ENCODE results near the gene LONP1. TPM values are rescaled to one million over a fixed set of nuclear protein-coding genes. Genes with fewer than 3 reads are reported as not detected.
A peak's percentile ranks its signal among the peaks of the same experiment; 100 is the strongest.

Gene LONP1
- total RNA-seq, 1 experiment from 2014 or later = 113 TPM

- H2AFZ ChIP-seq (ENCODE audit: low read length) = no peak overlapping the region
- H3K27ac Mint-ChIP-seq = peak overlapping the region; percentile 78 to 97 (median 95)
- no peaks in the 10 kb centered on the region; a peak in 2 of 5 replicates for H3K9me3 Mint-ChIP-seq
- TF ChIP-seq CTCF (conservative IDR thresholded peaks at IDR 0.05) = no peak
- H3K4me1 ChIP-seq (ENCODE audit: insufficient read depth, low read length) = no peaks in the 10 kb centered on the region
- no peaks in the 10 kb centered on the region for H3K27me3 ChIP-seq (ENCODE audit: insufficient read depth, low read length)
- H4K20me1 ChIP-seq (ENCODE audit: control insufficient read depth, insufficient read depth, insufficient read length) = no peaks in the 10 kb centered on the region
- peaks cover 17 to 31% (median 21%) of the 10 kb centered on the region in 3 experiments for H3K36me3 Mint-ChIP-seq (ENCODE audit: insufficient read depth in 1 of 3, low read depth in 3 of 3)
- no peak overlapping the region for H2BK120ac ChIP-seq (ENCODE audit: low read depth, low read length, poor library complexity, severe bottlenecking)
- H3K4me2 ChIP-seq (ENCODE audit: insufficient read depth, insufficient read length, low read length) = peak overlapping the region; percentile 90
- peak overlapping the region; percentile 91 to 98 for H3K4me3 Mint-ChIP-seq
- peaks cover 9% of the 10 kb centered on the region for H3K23me2 ChIP-seq (ENCODE audit: insufficient read length, low read depth, low read length, poor library complexity, severe bottlenecking)
- H3T11ph ChIP-seq (ENCODE audit: low read length) = no peak overlapping the region
- no peak overlapping the region for H2BK15ac ChIP-seq (ENCODE audit: low read depth, low read length)
- H3K56ac ChIP-seq (ENCODE audit: insufficient read length, low read depth, low read length) = no peak overlapping the region
- H3K14ac ChIP-seq (ENCODE audit: insufficient read depth, low read length) = no peak overlapping the region; the same call in 1 of the 2 replicates
- peaks cover 16 to 18% of the 10 kb centered on the region in 2 experiments for H3K4me1 Mint-ChIP-seq
- H3K27me3 Mint-ChIP-seq (ENCODE audit: low read depth) = no peaks in the 10 kb centered on the region; the same call in 1 of the 2 replicates
- H2BK5ac ChIP-seq (ENCODE audit: insufficient read length, low read length) = no peak overlapping the region
- H3K18ac ChIP-seq (ENCODE audit: insufficient read length, low read depth, low read length) = no peak overlapping the region
- H4K8ac ChIP-seq (replicated peaks; ENCODE audit: insufficient read length, low read depth, low read length) = no peak overlapping the region
- H3K79me1 ChIP-seq (ENCODE audit: insufficient read depth, low read depth, low read length, poor library complexity, severe bottlenecking) = peaks cover 4% of the 10 kb centered on the region
- peaks cover 31% of the 10 kb centered on the region for H3K79me2 ChIP-seq (ENCODE audit: insufficient read depth, low read length)
- no peak overlapping the region for H2BK20ac ChIP-seq (ENCODE audit: low read depth, low read length, poor library complexity, severe bottlenecking)
- peak overlapping the region; percentile 81 for H3K9ac ChIP-seq (ENCODE audit: extremely low read depth, insufficient read length, low read length)
- no peak overlapping the region for H3K23ac ChIP-seq (ENCODE audit: insufficient read length, low read depth, low read length)
- H2AK5ac ChIP-seq (ENCODE audit: insufficient read length, low read length) = no peak overlapping the region
- no peak overlapping the region for H2BK12ac ChIP-seq (ENCODE audit: insufficient read length, low read depth, low read length)
- WGBS (ENCODE audit: extremely low coverage, insufficient read length, low lambda C conversion rate) = no CpG with 5 or more reads among the region's 11 CpGs
- no peak for DNase-seq
- no peak overlapping the region for H4K91ac ChIP-seq (ENCODE audit: insufficient read length, low read depth, low read length)
- no peak overlapping the region for H3K27ac ChIP-seq (ENCODE audit: insufficient read length, low read depth, low read length)
- H3K9me3 ChIP-seq (ENCODE audit: control insufficient read depth, low read depth, low read length) = no peaks in the 10 kb centered on the region
- no peak overlapping the region for H4K5ac ChIP-seq (ENCODE audit: insufficient read length, low read depth, low read length)
- no peak overlapping the region for H3K4ac ChIP-seq (ENCODE audit: low read depth, low read length)
Observed at GRCh38 chr19:5718579-5719273, 1.2 kb downstream of the LONP1 start.
